ENCODE data around the gene OR7E24.

DNA sequence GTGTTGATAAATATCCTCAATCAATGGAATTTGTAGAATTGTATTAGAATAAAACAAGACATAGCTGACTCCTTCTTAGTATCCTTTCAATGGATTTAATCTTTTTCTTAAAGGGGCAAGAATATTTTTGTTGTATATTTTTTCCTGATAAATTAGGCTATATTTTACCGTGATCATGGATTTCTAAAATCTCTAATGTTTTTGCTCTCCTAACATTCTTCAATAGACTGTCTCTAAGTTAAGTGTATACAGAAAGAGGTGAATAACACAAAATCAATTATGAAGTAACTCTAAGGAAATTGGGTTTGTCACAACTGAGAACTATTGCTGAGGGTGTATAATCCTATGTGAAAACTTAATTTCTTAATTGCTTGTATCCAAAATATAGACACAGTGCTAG, at the start of gene OR7E24:
- TF ChIP-seq, protein P1, sequence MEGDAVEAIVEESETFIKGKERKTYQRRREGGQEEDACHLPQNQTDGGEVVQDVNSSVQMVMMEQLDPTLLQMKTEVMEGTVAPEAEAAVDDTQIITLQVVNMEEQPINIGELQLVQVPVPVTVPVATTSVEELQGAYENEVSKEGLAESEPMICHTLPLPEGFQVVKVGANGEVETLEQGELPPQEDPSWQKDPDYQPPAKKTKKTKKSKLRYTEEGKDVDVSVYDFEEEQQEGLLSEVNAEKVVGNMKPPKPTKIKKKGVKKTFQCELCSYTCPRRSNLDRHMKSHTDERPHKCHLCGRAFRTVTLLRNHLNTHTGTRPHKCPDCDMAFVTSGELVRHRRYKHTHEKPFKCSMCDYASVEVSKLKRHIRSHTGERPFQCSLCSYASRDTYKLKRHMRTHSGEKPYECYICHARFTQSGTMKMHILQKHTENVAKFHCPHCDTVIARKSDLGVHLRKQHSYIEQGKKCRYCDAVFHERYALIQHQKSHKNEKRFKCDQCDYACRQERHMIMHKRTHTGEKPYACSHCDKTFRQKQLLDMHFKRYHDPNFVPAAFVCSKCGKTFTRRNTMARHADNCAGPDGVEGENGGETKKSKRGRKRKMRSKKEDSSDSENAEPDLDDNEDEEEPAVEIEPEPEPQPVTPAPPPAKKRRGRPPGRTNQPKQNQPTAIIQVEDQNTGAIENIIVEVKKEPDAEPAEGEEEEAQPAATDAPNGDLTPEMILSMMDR (IDR thresholded peaks at IDR 0.05; ENCODE audit: low read length): no peak
- no peak for TF ChIP-seq EZH2 (IDR thresholded peaks at IDR 0.05; ENCODE audit: borderline replicate concordance, low read length)
